ENCODE measurements around the gene CHAT.

- TF ChIP-seq CTCF (IDR thresholded peaks at IDR 0.05) (no peak), POLR2A (IDR thresholded peaks at IDR 0.05) (no peak)
These were observed 33.7 kb downstream of the CHAT start for GRCh38 chr10:49647554-49647953.
